ENCODE measurements around the gene RPL28.

GRCh38 chr19:55424518-55424917 is 38.8 kb downstream of the RPL28 start:
- TF ChIP-seq CTCF (IDR thresholded peaks at IDR 0.05 in 8 of 11, conservative IDR thresholded peaks at IDR 0.05 in 3 of 11) = no peak
- TF ChIP-seq POLR2A (IDR thresholded peaks at IDR 0.05) = no peak

All from spleen (tissue), 7 donors.